ENCODE measurements around the gene MYG1. TPM values are rescaled to one million over a fixed set of nuclear protein-coding genes. Genes with fewer than 3 reads are reported as not detected.

Gene MYG1
- total RNA-seq, 4 donors from 2014 or later, result 41.6 to 63.0 (median 46.2) TPM

- Histone ChIP-seq H3K27ac (replicated peaks in 1 of 4) (peak overlapping the region; percentile 79 to 93 (median 84)), H3K4me1 (peaks cover 11 to 23% (median 18%) of the 10 kb centered on the region in 4 donors), H3K27me3 (no peaks in the 10 kb centered on the region), H3K4me3 (peak overlapping the region; percentile 60 to 86 (median 78)), H3K9me3 (no peaks in the 10 kb centered on the region), H3K36me3 (no peaks in the 10 kb centered on the region)
- DNase-seq (ENCODE audit: extremely low spot score), result no peak
- TF ChIP-seq POLR2AphosphoS5 (IDR thresholded peaks at IDR 0.05) (no peak), CTCF (IDR thresholded peaks at IDR 0.05) (no peak), POLR2A (IDR thresholded peaks at IDR 0.05; ENCODE audit: low read depth) (no peak), EP300 (IDR thresholded peaks at IDR 0.05) (no peak)
- WGBS, result 37% methylated on average over 7 of the region's 10 CpGs
- intact Hi-C loops (cut with DNase I), result loop anchor here (2.0 kb wide), 1 partner anchor 19 kb away; no protein-coding TSS in a partner anchor
These were observed 46.1 kb downstream of the MYG1 start for GRCh38 chr12:53345486-53346188.

GRCh38 chr12:53346491-53346890 is 47.0 kb downstream of the MYG1 start:
- Histone ChIP-seq H3K27me3 (no peaks in the 10 kb centered on the region), H3K4me3 (no peak overlapping the region), H3K9me3 (no peaks in the 10 kb centered on the region), H3K4me1 (peaks cover 11 to 23% (median 18%) of the 10 kb centered on the region in 4 donors), H3K27ac (replicated peaks in 1 of 4) (peak overlapping the region in 3 of 4 donors; percentile 79 to 86 (median 83)), H3K36me3 (no peaks in the 10 kb centered on the region)
- intact Hi-C loops (cut with DNase I), result no loop called here
- 100% methylated on average over 1 of the region's 1 CpG for WGBS
- no peak for TF ChIP-seq POLR2AphosphoS5 (IDR thresholded peaks at IDR 0.05)
- no peak for TF ChIP-seq CTCF (IDR thresholded peaks at IDR 0.05)
- TF ChIP-seq POLR2A (IDR thresholded peaks at IDR 0.05; ENCODE audit: low read depth), result no peak
- TF ChIP-seq EP300 (IDR thresholded peaks at IDR 0.05), result no peak
- no peak for DNase-seq (ENCODE audit: extremely low spot score)

GRCh38 chr12:53347905-53348304 is 48.4 kb downstream of the MYG1 start:
- no peak for TF ChIP-seq EP300 (IDR thresholded peaks at IDR 0.05)
- no peak for TF ChIP-seq POLR2A (IDR thresholded peaks at IDR 0.05; ENCODE audit: low read depth)
- TF ChIP-seq POLR2AphosphoS5 (IDR thresholded peaks at IDR 0.05), result no peak
- TF ChIP-seq CTCF (IDR thresholded peaks at IDR 0.05), result no peak
- 93% methylated on average over 4 of the region's 4 CpGs for WGBS
- Histone ChIP-seq H3K27me3 (no peaks in the 10 kb centered on the region), H3K36me3 (no peaks in the 10 kb centered on the region), H3K4me3 (no peak overlapping the region), H3K27ac (replicated peaks in 1 of 4) (no peak overlapping the region), H3K9me3 (no peaks in the 10 kb centered on the region), H3K4me1 (peaks cover 11 to 28% (median 24%) of the 10 kb centered on the region in 4 donors)
- intact Hi-C loops (cut with DNase I), result no loop called here
- no peak for DNase-seq (ENCODE audit: extremely low spot score)

GRCh38 chr12:53352331-53353256 is 53.1 kb downstream of the MYG1 start:
- H3K27me3 ChIP-seq, result no peaks in the 10 kb centered on the region
- H3K4me1 ChIP-seq, result peaks cover 0 to 9% (median 5%) of the 10 kb centered on the region in 4 donors
- no peaks in the 10 kb centered on the region for H3K36me3 ChIP-seq
- no peak overlapping the region for H3K4me3 ChIP-seq
- H3K27ac ChIP-seq (replicated peaks in 1 of 4), result no peak overlapping the region
- TF ChIP-seq EP300 (IDR thresholded peaks at IDR 0.05) (no peak), POLR2AphosphoS5 (IDR thresholded peaks at IDR 0.05) (peak in 1 of 2 donors; percentile 64), POLR2A (IDR thresholded peaks at IDR 0.05; ENCODE audit: low read depth) (no peak), CTCF (IDR thresholded peaks at IDR 0.05) (peak; percentile 92 to 95 (median 93))
- WGBS, result 63% methylated on average over 21 of the region's 21 CpGs
- no peaks in the 10 kb centered on the region for H3K9me3 ChIP-seq
- peak; percentile 96 for DNase-seq (ENCODE audit: extremely low spot score)
- intact Hi-C loops (cut with DNase I), result loop anchor here (1.0 to 5.0 kb wide), 2 partner anchors 69 to 155 kb away; partner anchors contain the start of gene NPFF
